OCI-LY7 (cell line): ENCODE results near the gene LYRM4.

Experiments
- EZH2phosphoT487 ChIP-seq: fragments of 200-600 bp; sonication (generic); IDR thresholded peaks from 2 replicates; pipeline ENCODE4 v1.6.1; 2018; ENCODE audit warnings: low read depth, borderline replicate concordance, mild to moderate bottlenecking, mixed run types, antibody characterized with exemption, low read length, moderate library complexity, mixed read lengths
- TF ChIP-seq, protein P1 (sequence below): fragments of 200-600 bp; sonication (generic); conservative IDR thresholded peaks from 2 replicates; pipeline ENCODE4 v1.5.1; 2014; ENCODE audit warnings: mild to moderate bottlenecking, antibody characterized with exemption, low read length, moderate library complexity, mixed read lengths

GRCh38 chr6:5149891-5150290 lies 110.9 kb downstream of the LYRM4 start:
- TF ChIP-seq, protein P1, sequence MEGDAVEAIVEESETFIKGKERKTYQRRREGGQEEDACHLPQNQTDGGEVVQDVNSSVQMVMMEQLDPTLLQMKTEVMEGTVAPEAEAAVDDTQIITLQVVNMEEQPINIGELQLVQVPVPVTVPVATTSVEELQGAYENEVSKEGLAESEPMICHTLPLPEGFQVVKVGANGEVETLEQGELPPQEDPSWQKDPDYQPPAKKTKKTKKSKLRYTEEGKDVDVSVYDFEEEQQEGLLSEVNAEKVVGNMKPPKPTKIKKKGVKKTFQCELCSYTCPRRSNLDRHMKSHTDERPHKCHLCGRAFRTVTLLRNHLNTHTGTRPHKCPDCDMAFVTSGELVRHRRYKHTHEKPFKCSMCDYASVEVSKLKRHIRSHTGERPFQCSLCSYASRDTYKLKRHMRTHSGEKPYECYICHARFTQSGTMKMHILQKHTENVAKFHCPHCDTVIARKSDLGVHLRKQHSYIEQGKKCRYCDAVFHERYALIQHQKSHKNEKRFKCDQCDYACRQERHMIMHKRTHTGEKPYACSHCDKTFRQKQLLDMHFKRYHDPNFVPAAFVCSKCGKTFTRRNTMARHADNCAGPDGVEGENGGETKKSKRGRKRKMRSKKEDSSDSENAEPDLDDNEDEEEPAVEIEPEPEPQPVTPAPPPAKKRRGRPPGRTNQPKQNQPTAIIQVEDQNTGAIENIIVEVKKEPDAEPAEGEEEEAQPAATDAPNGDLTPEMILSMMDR, result no peak
- no peak for TF ChIP-seq EZH2phosphoT487
